ENCODE results near the gene YOD1.

DNA sequence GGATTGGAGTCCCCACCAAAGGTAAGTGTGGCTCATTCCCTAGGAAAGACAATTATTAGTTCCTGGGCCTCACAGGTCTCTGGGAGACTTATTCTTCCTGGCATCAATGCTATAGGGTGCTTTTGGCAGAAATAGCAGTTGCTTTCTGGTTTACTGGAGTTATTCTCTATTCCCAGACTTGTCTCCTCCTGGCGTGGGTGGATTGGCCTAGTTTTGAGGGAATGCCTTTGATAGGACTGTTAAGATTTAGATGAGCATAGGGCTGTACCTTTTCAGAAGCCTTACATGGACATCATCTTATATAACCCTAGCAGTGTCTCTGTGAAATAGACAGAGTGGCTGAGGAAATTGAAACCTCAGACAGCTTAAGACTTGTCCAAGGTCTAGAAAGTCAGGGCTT, 11.1 kb upstream of the YOD1 start:
- TF ChIP-seq SREBF2 (IDR thresholded peaks at IDR 0.05; ENCODE audit: low read length) (no peak), CREB1 (IDR thresholded peaks at IDR 0.05; ENCODE audit: low read depth) (no peak), POLR2AphosphoS5 (IDR thresholded peaks at IDR 0.05; ENCODE audit: low read length) (no peak), POLR2A (IDR thresholded peaks at IDR 0.05; ENCODE audit: low read depth, low read length) (no peak)
- TF ChIP-seq, protein P1, sequence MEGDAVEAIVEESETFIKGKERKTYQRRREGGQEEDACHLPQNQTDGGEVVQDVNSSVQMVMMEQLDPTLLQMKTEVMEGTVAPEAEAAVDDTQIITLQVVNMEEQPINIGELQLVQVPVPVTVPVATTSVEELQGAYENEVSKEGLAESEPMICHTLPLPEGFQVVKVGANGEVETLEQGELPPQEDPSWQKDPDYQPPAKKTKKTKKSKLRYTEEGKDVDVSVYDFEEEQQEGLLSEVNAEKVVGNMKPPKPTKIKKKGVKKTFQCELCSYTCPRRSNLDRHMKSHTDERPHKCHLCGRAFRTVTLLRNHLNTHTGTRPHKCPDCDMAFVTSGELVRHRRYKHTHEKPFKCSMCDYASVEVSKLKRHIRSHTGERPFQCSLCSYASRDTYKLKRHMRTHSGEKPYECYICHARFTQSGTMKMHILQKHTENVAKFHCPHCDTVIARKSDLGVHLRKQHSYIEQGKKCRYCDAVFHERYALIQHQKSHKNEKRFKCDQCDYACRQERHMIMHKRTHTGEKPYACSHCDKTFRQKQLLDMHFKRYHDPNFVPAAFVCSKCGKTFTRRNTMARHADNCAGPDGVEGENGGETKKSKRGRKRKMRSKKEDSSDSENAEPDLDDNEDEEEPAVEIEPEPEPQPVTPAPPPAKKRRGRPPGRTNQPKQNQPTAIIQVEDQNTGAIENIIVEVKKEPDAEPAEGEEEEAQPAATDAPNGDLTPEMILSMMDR (IDR thresholded peaks at IDR 0.05 in 2 of 3, conservative IDR thresholded peaks at IDR 0.05 in 1 of 3; ENCODE audit: control insufficient read depth in 2 of 3, extremely low read depth in 1 of 3, insufficient read depth in 1 of 3, low read depth in 3 of 3, low read length in 3 of 3): no peak
- TF ChIP-seq, protein P2, sequence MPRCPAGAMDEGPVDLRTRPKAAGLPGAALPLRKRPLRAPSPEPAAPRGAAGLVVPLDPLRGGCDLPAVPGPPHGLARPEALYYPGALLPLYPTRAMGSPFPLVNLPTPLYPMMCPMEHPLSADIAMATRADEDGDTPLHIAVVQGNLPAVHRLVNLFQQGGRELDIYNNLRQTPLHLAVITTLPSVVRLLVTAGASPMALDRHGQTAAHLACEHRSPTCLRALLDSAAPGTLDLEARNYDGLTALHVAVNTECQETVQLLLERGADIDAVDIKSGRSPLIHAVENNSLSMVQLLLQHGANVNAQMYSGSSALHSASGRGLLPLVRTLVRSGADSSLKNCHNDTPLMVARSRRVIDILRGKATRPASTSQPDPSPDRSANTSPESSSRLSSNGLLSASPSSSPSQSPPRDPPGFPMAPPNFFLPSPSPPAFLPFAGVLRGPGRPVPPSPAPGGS (IDR thresholded peaks at IDR 0.05; ENCODE audit: borderline replicate concordance, insufficient read depth, low read depth, low read length, poor library complexity, severe bottlenecking): no peak
- TF ChIP-seq, protein P3, sequence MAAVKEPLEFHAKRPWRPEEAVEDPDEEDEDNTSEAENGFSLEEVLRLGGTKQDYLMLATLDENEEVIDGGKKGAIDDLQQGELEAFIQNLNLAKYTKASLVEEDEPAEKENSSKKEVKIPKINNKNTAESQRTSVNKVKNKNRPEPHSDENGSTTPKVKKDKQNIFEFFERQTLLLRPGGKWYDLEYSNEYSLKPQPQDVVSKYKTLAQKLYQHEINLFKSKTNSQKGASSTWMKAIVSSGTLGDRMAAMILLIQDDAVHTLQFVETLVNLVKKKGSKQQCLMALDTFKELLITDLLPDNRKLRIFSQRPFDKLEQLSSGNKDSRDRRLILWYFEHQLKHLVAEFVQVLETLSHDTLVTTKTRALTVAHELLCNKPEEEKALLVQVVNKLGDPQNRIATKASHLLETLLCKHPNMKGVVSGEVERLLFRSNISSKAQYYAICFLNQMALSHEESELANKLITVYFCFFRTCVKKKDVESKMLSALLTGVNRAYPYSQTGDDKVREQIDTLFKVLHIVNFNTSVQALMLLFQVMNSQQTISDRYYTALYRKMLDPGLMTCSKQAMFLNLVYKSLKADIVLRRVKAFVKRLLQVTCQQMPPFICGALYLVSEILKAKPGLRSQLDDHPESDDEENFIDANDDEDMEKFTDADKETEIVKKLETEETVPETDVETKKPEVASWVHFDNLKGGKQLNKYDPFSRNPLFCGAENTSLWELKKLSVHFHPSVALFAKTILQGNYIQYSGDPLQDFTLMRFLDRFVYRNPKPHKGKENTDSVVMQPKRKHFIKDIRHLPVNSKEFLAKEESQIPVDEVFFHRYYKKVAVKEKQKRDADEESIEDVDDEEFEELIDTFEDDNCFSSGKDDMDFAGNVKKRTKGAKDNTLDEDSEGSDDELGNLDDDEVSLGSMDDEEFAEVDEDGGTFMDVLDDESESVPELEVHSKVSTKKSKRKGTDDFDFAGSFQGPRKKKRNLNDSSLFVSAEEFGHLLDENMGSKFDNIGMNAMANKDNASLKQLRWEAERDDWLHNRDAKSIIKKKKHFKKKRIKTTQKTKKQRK (IDR thresholded peaks at IDR 0.05; ENCODE audit: low read depth, low read length): no peak
